Measurements from ENCODE around the gene ZNF664. TPM values are rescaled to one million over a fixed set of nuclear protein-coding genes. Genes with fewer than 3 reads are reported as not detected.

The ZNF664 gene
- polyA plus RNA-seq, 1 donor from 2014 or later, result 146 TPM

DNA sequence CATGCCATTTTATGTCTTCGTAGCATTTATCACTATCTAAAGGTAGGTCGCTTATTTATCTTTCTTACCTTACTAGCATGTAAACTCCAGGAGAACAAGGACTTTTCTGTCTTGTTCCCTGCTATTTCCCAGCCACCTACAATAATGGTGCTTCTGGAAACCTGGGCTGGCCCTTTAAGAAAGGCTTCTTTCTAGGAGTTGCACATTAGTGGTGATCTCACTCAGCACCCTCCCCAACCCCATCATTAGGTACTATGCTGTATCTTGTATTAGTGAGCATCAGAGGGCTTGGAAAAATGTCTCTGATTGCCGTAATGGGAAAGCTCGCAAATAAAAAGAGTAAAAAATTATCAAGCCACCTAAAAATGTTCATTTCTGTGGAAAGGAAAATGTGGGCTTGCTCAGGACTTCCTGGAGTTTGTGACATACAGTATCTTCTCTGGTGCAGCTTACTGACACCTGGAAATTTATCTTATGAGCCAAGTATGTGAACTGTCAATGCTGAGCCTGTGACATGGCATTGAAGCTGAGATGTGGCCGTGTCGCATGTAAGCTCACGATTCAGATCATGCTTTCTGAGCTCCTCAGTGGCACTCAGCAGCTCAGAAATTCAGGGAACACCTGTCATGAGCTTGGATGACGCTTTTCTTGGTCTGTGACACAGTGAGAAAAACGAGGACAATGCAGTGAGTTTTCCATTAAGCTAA lies 12.8 kb upstream of the ZNF664 start:
- Histone ChIP-seq H2AFZ (ENCODE audit: low read depth, low read length) (no peak overlapping the region), H3K36me3 (ENCODE audit: insufficient read depth, low read length) (no peaks in the 10 kb centered on the region), H3K9me3 (ENCODE audit: low read length) (no peaks in the 10 kb centered on the region), H3K9ac (ENCODE audit: low read length) (peak overlapping the region; percentile 8), H3F3A (ENCODE audit: insufficient read depth, low read length, poor library complexity, severe bottlenecking) (no peaks in the 10 kb centered on the region), H3K4me2 (ENCODE audit: low read length) (peak overlapping the region; percentile 13), H4K20me1 (ENCODE audit: insufficient read depth) (no peaks in the 10 kb centered on the region), H3K4me3 (ENCODE audit: low read length) (peak overlapping the region; percentile 2), H3K79me2 (replicated peaks; ENCODE audit: insufficient read depth, low read length) (no peaks in the 10 kb centered on the region), H3K27ac (ENCODE audit: low read length) (peak overlapping the region; percentile 40), H3K27me3 (ENCODE audit: insufficient read depth, low read depth, low read length) (no peaks in the 10 kb centered on the region), H3K9me2 (ENCODE audit: insufficient read depth, low read length) (no peaks in the 10 kb centered on the region)
- TF ChIP-seq TAF1 (IDR thresholded peaks at IDR 0.05; ENCODE audit: low read depth), result no peak
- TF ChIP-seq REST (IDR thresholded peaks at IDR 0.05; ENCODE audit: borderline replicate concordance), result no peak
- no peak for TF ChIP-seq CTCF (IDR thresholded peaks at IDR 0.05; ENCODE audit: poor library complexity, severe bottlenecking)
- TF ChIP-seq EP300 (conservative IDR thresholded peaks at IDR 0.05; ENCODE audit: poor library complexity, severe bottlenecking), result no peak
- no peak for TF ChIP-seq EZH2 (IDR thresholded peaks at IDR 0.05; ENCODE audit: borderline replicate concordance, insufficient read depth, low read length, poor library complexity, severe bottlenecking)
- no peak for TF ChIP-seq POLR2AphosphoS5 (IDR thresholded peaks at IDR 0.05)
- no peak for TF ChIP-seq RAD21 (conservative IDR thresholded peaks at IDR 0.05)

GRCh38 chr12:123960856-123961255 lies 12.2 kb upstream of the ZNF664 start:
- Histone ChIP-seq H4K20me1 (ENCODE audit: insufficient read depth) (no peaks in the 10 kb centered on the region), H3K27ac (ENCODE audit: low read length) (peak overlapping the region; percentile 40)

More at GRCh38 chr12:123960856-123961255, 12.2 kb upstream of the ZNF664 start:
- Histone ChIP-seq H3K4me2 (ENCODE audit: low read length) (no peak overlapping the region), H2AFZ (ENCODE audit: low read depth, low read length) (no peak overlapping the region), H3K9ac (ENCODE audit: low read length) (peak overlapping the region; percentile 8), H3K9me3 (ENCODE audit: low read length) (no peaks in the 10 kb centered on the region), H3K4me3 (ENCODE audit: low read length) (peak overlapping the region; percentile 2), H3K79me2 (replicated peaks; ENCODE audit: insufficient read depth, low read length) (no peaks in the 10 kb centered on the region), H3K27me3 (ENCODE audit: insufficient read depth, low read depth, low read length) (no peaks in the 10 kb centered on the region), H3K36me3 (ENCODE audit: insufficient read depth, low read length) (no peaks in the 10 kb centered on the region), H3F3A (ENCODE audit: insufficient read depth, low read length, poor library complexity, severe bottlenecking) (no peaks in the 10 kb centered on the region), H3K9me2 (ENCODE audit: insufficient read depth, low read length) (no peaks in the 10 kb centered on the region)
- TF ChIP-seq TAF1 (IDR thresholded peaks at IDR 0.05; ENCODE audit: low read depth) (no peak), EZH2 (IDR thresholded peaks at IDR 0.05; ENCODE audit: borderline replicate concordance, insufficient read depth, low read length, poor library complexity, severe bottlenecking) (no peak), POLR2AphosphoS5 (IDR thresholded peaks at IDR 0.05) (no peak), EP300 (conservative IDR thresholded peaks at IDR 0.05; ENCODE audit: poor library complexity, severe bottlenecking) (no peak), REST (IDR thresholded peaks at IDR 0.05; ENCODE audit: borderline replicate concordance) (no peak), CTCF (IDR thresholded peaks at IDR 0.05; ENCODE audit: poor library complexity, severe bottlenecking) (no peak), SMC3 (conservative IDR thresholded peaks at IDR 0.05; ENCODE audit: poor library complexity) (no peak), RAD21 (conservative IDR thresholded peaks at IDR 0.05) (no peak), MXI1 (conservative IDR thresholded peaks at IDR 0.05; ENCODE audit: poor library complexity, severe bottlenecking) (no peak)
